GM12878 (cell line): ENCODE results near the gene FGFBP1. TPM values are rescaled to one million over a fixed set of nuclear protein-coding genes. Genes with fewer than 3 reads are reported as not detected.

Source experiments
- ATAC-seq: fragments of 200-7000 bp; cut with Tn5 transposase; 3 replicates; pipeline ENCODE4 v1.9.1; 2020; ENCODE audit warnings: mild to moderate bottlenecking, moderate library complexity
- BruUV-seq: library from RNA; stranded (reverse); fragments of 400-500 nt; replicated peaks from 2 replicates; lab custom pipeline; 2021; lab: Mats Ljungman, UMichigan
- CTCF ChIA-PET: fragments of 300-600 bp; sonication (Branson Sonifier 250); formaldehyde crosslinking; extraction: SDS; loops from one replicate; lab custom pipeline; 2021; ENCODE audit warnings: inconsistent platforms; lab: Yijun Ruan, JAX
- POLR2A ChIA-PET: fragments of 350-600 bp; formaldehyde crosslinking; extraction: SDS; loops from one replicate; lab custom pipeline; 2021; ENCODE audit warnings: inconsistent platforms; lab: Charles Lee
- RAD21 ChIA-PET: fragments of 300-600 bp; sonication (Branson Sonifier 250); formaldehyde crosslinking; loops from one replicate; lab custom pipeline; 2023; ENCODE audit warnings: antibody characterized with exemption; ENCODE audit not compliant: unreplicated experiment; lab: Charles Lee
- SMC1A ChIA-PET: fragments of 300-600 bp; sonication (Branson Sonifier 250); formaldehyde crosslinking; loops from one replicate; lab custom pipeline; 2023; ENCODE audit not compliant: unreplicated experiment, uncharacterized antibody; lab: Charles Lee
- DNase-seq: peaks from one replicate; pipeline ENCODE4 v3.0.0-alpha.2; 2011; ENCODE audit warnings: low read depth, low spot score
- FAIRE-seq: peaks from 3 replicates; lab custom pipeline; 2011; peaks lifted over from hg19 to GRCh38; lab: Jason Lieb, UNC
- H2AFZ ChIP-seq: 2 replicates; pipeline ENCODE4 v1.6.0; 2011; ENCODE audit warnings: low read depth, low read length, control low read depth; ENCODE audit not compliant: control insufficient read depth
- H3K27ac ChIP-seq: 2 replicates; pipeline ENCODE4 v1.5.1; 2011; ENCODE audit warnings: control low read depth; ENCODE audit not compliant: control insufficient read depth, insufficient read depth
- H3K27me3 ChIP-seq, 2 experiments: replicated peaks in 1 of 2; 2 replicates each; pipeline versions ENCODE4 v1.6.0 to v1.6.1; 2011; ENCODE audit warnings: low read length in 1 of 2; ENCODE audit not compliant: control insufficient read depth in 2 of 2, insufficient read depth in 2 of 2
- H3K36me3 ChIP-seq, 2 experiments: 2 replicates each; pipeline ENCODE4 v1.5.1; 2011; ENCODE audit warnings: low read length in 1 of 2; ENCODE audit not compliant: control insufficient read depth in 2 of 2, insufficient read depth in 2 of 2
- H3K4me1 ChIP-seq: 2 replicates; pipeline ENCODE4 v1.6.1; 2011; ENCODE audit warnings: mild to moderate bottlenecking, low read length, moderate library complexity, mixed read lengths; ENCODE audit not compliant: control insufficient read depth, insufficient read depth
- H3K4me2 ChIP-seq: 2 replicates; pipeline ENCODE4 v1.6.0; 2011; ENCODE audit warnings: control low read depth; ENCODE audit not compliant: control insufficient read depth, insufficient read depth
- H3K4me3 ChIP-seq: fragments of 200-600 bp; sonication (generic); 2 replicates; pipeline ENCODE4 v1.5.1; 2016
- H3K79me2 ChIP-seq: 2 replicates; pipeline ENCODE4 v1.6.0; 2011; ENCODE audit warnings: low read length; ENCODE audit not compliant: control insufficient read depth, insufficient read depth
- H3K9ac ChIP-seq: 2 replicates; pipeline ENCODE4 v1.8.0; 2011; ENCODE audit warnings: low read length, control low read depth, mixed read lengths; ENCODE audit not compliant: control insufficient read depth, insufficient read depth
- H3K9me3 ChIP-seq: replicated peaks from 3 replicates; pipeline ENCODE4 v1.5.1; 2011; ENCODE audit warnings: mild to moderate bottlenecking, low read length; ENCODE audit not compliant: control insufficient read depth, insufficient read depth
- H4K20me1 ChIP-seq: 2 replicates; pipeline ENCODE4 v1.6.0; 2011; ENCODE audit not compliant: control insufficient read depth, insufficient read depth
- GABPA ChIP-seq: IDR thresholded peaks from 2 replicates; pipeline ENCODE4 v1.6.1; 2014; ENCODE audit warnings: antibody characterized with exemption, low read depth, mild to moderate bottlenecking, inconsistent platforms
- MTA2 ChIP-seq: fragments of 450-650 bp; IDR thresholded peaks from 2 replicates; pipeline ENCODE4 v1.6.1; 2016; ENCODE audit warnings: low read depth, mild to moderate bottlenecking, moderate library complexity
- NFIC ChIP-seq: IDR thresholded peaks from 2 replicates; pipeline ENCODE4 v1.6.1; 2012; ENCODE audit warnings: low read depth, mild to moderate bottlenecking, inconsistent platforms, low read length, moderate library complexity
- WGBS: methylation state at CpG from one replicate; pipeline ENCODE4 v1.1.6; 2016; ENCODE audit warnings: low lambda C conversion rate; ENCODE audit not compliant: insufficient replicate concordance, insufficient coverage; ENCODE audit errors: missing lambda C conversion rate; 5-methylcytosine and 5-hydroxymethylcytosine counted together
- in situ Hi-C: fragments of 300-500 bp; cut with MboI; formaldehyde crosslinking; loops from 9 replicates; pipeline ENCODE4 v1.14.3; 2018; ENCODE audit warnings: mixed read lengths
- intact Hi-C: fragments of 100-400 bp; cut with micrococcal nuclease; formaldehyde crosslinking; loops from one replicate; pipeline ENCODE4 v1.14.2; 2022; ENCODE audit not compliant: unreplicated experiment
- polyA plus RNA-seq, 11 experiments: library from polyadenylated mRNA; depleted of rRNA in 4 of 11; unstranded in 6 of 11; stranded (reverse) in 5 of 11; fragments of >200 nt; fragmentation: Nextera tagmentation in 4 of 11; fragmentation: Illumina TruSeq in 1 of 11; extraction: Ambion mirVana in 4 of 11; extraction: Trizol in 1 of 11; gene quantifications; 1 replicate in 1 of 11; 2 replicates in 10 of 11; pipeline versions ENCODE4 v1.2.1 to v1.2.3, GENCODE V29; 2011 to 2016; ENCODE audit warnings: inconsistent platforms in 2 of 11, missing spikeins in 2 of 11, low read depth in 1 of 11
- total RNA-seq, 4 experiments: library from RNA; depleted of rRNA in 3 of 4; stranded (reverse); fragments of >200 nt in 3 of 4; fragmentation: Illumina TruSeq in 1 of 4; extraction: Trizol in 1 of 4; gene quantifications; 2 replicates each; pipeline versions ENCODE4 v1.2.1 to v1.2.3, GENCODE V29; 2013 to 2021
- TF ChIP-seq, protein P1 (sequence below): IDR thresholded peaks from 2 replicates; pipeline ENCODE4 v1.6.1; 2012; ENCODE audit warnings: low read length, inconsistent platforms
- TF ChIP-seq, protein P2 (sequence below): fragments of 450-650 bp; IDR thresholded peaks from 2 replicates; pipeline ENCODE4 v1.6.1; 2017; ENCODE audit warnings: low read depth, mild to moderate bottlenecking, moderate library complexity

The FGFBP1 gene
- total and polyA plus RNA-seq, 10 of the 15 experiments (the other 5 are each of a cell fraction or from before 2014, with no cell fraction given): 0.09 to 0.11 (median 0.09) TPM; not detected in 7

DNA sequence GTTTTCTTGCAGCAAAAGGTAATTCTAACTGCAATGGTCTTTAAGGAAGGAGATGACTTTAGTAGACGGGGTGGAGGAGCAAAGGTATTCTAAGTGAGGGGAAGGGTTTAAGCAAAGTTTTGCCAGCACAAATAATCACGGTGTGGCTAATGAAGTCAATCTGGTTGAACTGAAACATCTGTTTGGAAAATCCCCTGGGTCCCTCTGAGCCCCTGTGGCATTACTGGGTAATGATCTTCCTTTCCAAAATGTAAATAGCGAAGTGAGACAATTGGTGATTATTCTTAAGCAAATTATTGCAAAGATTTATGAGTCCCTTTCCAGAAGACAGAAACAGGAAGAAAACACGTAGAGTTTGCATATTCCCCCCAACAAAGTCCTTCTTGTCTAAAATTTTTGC is 47.2 kb downstream of the FGFBP1 start (continued):
- TF ChIP-seq, protein P1, sequence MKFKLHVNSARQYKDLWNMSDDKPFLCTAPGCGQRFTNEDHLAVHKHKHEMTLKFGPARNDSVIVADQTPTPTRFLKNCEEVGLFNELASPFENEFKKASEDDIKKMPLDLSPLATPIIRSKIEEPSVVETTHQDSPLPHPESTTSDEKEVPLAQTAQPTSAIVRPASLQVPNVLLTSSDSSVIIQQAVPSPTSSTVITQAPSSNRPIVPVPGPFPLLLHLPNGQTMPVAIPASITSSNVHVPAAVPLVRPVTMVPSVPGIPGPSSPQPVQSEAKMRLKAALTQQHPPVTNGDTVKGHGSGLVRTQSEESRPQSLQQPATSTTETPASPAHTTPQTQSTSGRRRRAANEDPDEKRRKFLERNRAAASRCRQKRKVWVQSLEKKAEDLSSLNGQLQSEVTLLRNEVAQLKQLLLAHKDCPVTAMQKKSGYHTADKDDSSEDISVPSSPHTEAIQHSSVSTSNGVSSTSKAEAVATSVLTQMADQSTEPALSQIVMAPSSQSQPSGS: no peak
- TF ChIP-seq, protein P2, sequence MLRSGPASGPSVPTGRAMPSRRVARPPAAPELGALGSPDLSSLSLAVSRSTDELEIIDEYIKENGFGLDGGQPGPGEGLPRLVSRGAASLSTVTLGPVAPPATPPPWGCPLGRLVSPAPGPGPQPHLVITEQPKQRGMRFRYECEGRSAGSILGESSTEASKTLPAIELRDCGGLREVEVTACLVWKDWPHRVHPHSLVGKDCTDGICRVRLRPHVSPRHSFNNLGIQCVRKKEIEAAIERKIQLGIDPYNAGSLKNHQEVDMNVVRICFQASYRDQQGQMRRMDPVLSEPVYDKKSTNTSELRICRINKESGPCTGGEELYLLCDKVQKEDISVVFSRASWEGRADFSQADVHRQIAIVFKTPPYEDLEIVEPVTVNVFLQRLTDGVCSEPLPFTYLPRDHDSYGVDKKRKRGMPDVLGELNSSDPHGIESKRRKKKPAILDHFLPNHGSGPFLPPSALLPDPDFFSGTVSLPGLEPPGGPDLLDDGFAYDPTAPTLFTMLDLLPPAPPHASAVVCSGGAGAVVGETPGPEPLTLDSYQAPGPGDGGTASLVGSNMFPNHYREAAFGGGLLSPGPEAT: peak; percentile 83
- 0 out of 2 replicates have a peak, but pooled peaks have one; percentile 23 for TF ChIP-seq NFIC

DNA sequence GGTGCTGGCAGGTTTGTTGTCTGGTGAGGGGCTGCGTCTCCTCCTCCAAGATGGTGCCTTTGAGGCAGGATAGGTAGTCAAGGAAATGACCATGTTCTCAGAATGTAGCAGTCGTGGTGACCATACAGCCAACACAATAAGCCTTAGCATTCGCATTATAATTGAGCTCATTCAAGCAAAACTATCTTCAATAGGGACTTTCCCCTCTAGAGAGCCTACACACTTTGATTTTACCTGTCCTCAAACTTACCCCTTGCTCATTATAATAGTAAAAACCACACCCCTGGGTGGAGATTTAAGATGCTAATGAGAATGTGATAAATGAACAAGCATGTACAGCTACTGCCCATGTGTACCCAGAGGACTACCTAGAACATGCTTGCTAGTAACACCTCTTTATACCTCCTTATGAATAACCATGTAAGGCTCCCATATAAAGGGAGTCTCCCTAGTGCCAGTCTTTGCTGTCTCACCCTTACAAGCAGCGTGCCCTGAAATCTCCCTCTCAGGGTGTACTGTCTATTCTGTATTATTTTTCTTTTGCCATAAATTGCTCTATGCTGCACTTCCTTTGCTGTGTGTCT is 48.2 kb downstream of the FGFBP1 start:
- FAIRE-seq (no peak), DNase-seq (no peak), ATAC-seq (peak; percentile 85)
- no peaks in the 10 kb centered on the region for H3K27me3 ChIP-seq
- H3K9me3 ChIP-seq: peaks cover 2% of the 10 kb centered on the region; the same call in 1 of the 3 replicates
- POLR2A ChIA-PET: interaction anchor here (1.0 to 1.9 kb wide), 3 partner anchors 63 to 82 kb away, joined by 3 to 4 read pairs (median 4); no protein-coding TSS in a partner anchor
- H3K4me2 ChIP-seq: no peak overlapping the region
- in situ Hi-C loops: no loop called here
- BruUV-seq: no TSS peak
- H3K79me2 ChIP-seq: no peaks in the 10 kb centered on the region
- no peak overlapping the region for H3K27ac ChIP-seq
- SMC1A ChIA-PET: interaction anchor here (1.0 to 2.4 kb wide), 15 partner anchors 9 to 162 kb away, joined by 3 to 19 read pairs (median 5); no protein-coding TSS in a partner anchor
- H4K20me1 ChIP-seq: no peaks in the 10 kb centered on the region
- WGBS: 59% methylated on average over 4 of the region's 4 CpGs
- intact Hi-C loops: loop anchor here (2.0 kb wide), 1 partner anchor 66 kb away; no protein-coding TSS in a partner anchor
- H2AFZ ChIP-seq: no peak overlapping the region
- peaks cover 13% of the 10 kb centered on the region; the same call in 1 of the 2 replicates for H3K4me1 ChIP-seq
- RAD21 ChIA-PET: interaction anchor here (1.0 to 2.9 kb wide), 18 partner anchors 8 to 208 kb away, joined by 3 to 13 read pairs (median 4); no protein-coding TSS in a partner anchor
- no peak overlapping the region for H3K9ac ChIP-seq
- CTCF ChIA-PET: interaction anchor here (1.0 to 4.1 kb wide), 6 partner anchors 9 to 118 kb away, joined by 3 to 27 read pairs (median 14); no protein-coding TSS in a partner anchor
- peak; percentile 66; the same call in 1 of the 2 replicates for TF ChIP-seq MTA2
- no peak for TF ChIP-seq GABPA
- TF ChIP-seq, all 136 proteins: peak for 1
- Histone ChIP-seq H3K36me3 (no peaks in the 10 kb centered on the region), H3K4me3 (no peak overlapping the region)
